Activated T-cell treated with anti-CD3 and anti-CD28 coated beads for 48 hours (primary cell): ENCODE measurements around the gene PRR5.

ENCODE experiments used
- DNase-seq: peaks from one replicate; pipeline ENCODE4 v3.0.0-alpha.2; 2020; ENCODE audit warnings: low read depth

The PRR5 gene

GRCh38 chr22:44693145-44693544 lies 8.9 kb upstream of the PRR5 start:
- no peak for DNase-seq

- DNase-seq = no peak
These were observed 8.2 kb upstream of the PRR5 start for GRCh38 chr22:44693756-44694155.

- peak; percentile 81 for DNase-seq
These were observed 4.4 kb upstream of the PRR5 start for GRCh38 chr22:44697423-44698141.

- DNase-seq = no peak
These were observed 3.2 kb upstream of the PRR5 start for GRCh38 chr22:44698531-44699421.

- DNase-seq = no peak
These were observed 1.5 kb upstream of the PRR5 start for GRCh38 chr22:44700456-44700855.

GRCh38 chr22:44701187-44701790 lies 715 bp upstream of the PRR5 start:
- no peak for DNase-seq

- no peak for DNase-seq
These were observed 635 bp downstream of the PRR5 start for GRCh38 chr22:44702479-44703198.

GRCh38 chr22:44703255-44703870 lies 1.4 kb downstream of the PRR5 start:
- no peak for DNase-seq

- DNase-seq = no peak
These were observed 2.4 kb downstream of the PRR5 start for GRCh38 chr22:44704159-44705021.

- no peak for DNase-seq
These were observed 3.0 kb downstream of the PRR5 start for GRCh38 chr22:44705022-44705297.

- no peak for DNase-seq
These were observed 4.5 kb downstream of the PRR5 start for GRCh38 chr22:44706488-44706887.

GRCh38 chr22:44707178-44707577 lies 5.2 kb downstream of the PRR5 start:
- DNase-seq = no peak

GRCh38 chr22:44707752-44708151 lies 5.7 kb downstream of the PRR5 start:
- DNase-seq = no peak

GRCh38 chr22:44709881-44710392 lies 7.9 kb downstream of the PRR5 start:
- no peak for DNase-seq

- DNase-seq = peak; percentile 29
These were observed 8.7 kb downstream of the PRR5 start for GRCh38 chr22:44710474-44711240.

GRCh38 chr22:44711241-44711560 lies 9.2 kb downstream of the PRR5 start:
- DNase-seq = no peak

GRCh38 chr22:44711690-44712555 lies 9.9 kb downstream of the PRR5 start:
- DNase-seq = no peak

GRCh38 chr22:44712962-44713361 lies 11.0 kb downstream of the PRR5 start:
- no peak for DNase-seq

- DNase-seq = no peak
These were observed 12.8 kb downstream of the PRR5 start for GRCh38 chr22:44714703-44715350.
